Measurements from ENCODE around the gene CHAT.
"Not testable (repeated sequence)": the region's sequence is repeated elsewhere in the genome, so short reads cannot be mapped to it uniquely, and the experiment has no call there.

Gene CHAT

DNA sequence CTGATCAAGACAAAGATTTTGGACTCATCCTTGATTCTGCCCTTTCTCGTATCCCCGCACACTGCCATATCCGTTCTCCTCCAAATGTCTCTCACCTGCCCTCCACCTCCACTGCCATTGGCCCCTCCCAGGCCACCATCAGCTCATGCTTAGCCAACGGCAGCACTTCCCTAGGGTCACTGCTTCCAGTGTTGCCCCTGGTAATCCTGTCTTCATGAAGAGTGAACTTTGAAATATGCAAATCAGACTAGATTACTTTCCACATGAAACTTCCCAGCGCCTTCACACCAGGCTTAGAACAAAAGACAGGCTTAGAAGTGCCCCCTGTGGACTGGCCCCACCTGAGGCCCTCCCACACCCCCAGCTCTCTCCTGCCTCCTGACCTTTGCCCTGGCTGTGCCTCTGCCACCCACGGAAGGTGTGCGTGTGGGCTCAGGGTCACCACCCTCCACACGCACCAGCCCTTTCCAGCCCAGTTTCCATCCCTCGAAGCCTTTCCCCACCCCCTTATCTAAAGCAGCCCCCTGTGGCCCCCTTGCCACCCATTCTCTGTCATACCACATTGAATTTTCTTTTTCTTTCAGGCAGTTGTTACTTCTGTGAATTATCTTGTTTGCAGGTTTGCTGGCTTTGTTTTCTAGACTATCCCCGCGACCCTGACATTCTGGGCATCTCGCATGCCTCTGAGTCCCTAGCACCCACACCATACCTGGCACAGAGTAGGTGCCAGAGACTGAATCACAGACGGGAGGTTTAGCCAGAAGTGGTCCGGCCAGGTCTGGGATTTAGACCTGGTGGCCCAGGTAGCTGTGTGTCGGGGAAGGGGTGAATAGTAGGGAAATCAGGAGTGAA is 38.8 kb downstream of the CHAT start:
- DNase-seq (ENCODE audit: low read depth in 2 of 2): no peak

DNA sequence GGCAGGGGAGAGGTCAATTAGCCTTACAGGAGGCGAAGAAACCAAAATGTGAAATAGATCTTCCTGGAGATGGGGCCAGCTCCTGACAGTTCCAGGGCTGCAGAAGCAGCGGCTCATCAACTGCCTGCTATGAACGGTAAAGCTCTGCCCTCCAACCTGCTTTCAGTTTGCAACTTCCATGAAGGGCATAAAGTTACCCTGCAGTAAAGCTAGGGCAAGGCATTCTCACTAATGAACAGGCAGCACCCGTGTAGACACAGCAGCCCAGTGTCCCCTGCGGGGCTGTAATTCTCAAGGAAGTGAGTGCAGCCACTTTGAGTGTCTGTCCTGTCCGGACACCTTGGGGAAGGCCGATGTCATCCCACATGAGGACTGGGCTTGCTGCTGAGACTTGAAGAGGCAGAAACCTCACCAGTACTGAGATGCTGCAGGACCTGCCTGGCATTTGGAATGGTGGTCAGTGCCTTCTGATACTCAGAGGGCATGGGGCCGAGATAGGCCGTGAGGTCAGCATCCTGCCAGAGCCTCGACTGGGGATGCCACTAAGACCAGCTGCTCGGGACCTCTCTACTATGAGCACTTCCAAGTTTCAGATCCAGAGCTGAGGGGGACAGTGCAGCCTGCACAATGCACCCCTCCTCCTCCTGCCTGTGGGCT is 39.6 kb downstream of the CHAT start:
- no peak for DNase-seq (ENCODE audit: low read depth in 2 of 2)

DNA sequence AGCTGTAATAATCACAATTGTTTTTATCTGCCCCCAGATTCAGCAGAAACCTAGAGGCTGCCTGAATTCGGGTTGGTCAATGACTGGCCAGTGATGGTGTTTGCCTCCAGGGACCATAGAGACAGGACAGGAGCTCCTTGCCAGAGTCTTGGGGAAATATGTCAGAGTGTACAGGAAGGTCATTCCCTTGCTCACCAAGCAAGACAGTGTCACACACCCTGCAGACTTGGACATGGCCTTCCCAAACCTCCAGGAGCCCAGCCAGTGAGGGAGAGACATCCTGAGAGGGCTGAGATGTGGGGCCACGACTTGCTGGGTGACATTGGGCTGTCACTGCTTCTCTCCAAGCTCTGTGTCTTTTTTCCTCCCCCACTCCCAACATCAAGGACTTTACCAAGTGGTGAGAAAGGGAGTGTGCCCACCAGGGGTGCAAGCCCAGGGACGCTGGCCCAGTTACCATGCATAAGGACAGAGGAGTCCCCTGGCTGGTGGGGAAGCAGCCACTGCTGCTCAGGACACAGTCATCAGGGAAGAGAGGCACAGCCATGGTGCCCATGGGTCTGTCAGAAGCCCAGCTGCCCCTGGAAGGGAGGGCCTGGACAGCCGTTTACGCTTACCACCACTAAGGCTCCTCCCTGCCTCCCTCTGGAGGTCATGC is 40.3 kb downstream of the CHAT start:
- DNase-seq (ENCODE audit: low read depth in 2 of 2): no peak

DNA sequence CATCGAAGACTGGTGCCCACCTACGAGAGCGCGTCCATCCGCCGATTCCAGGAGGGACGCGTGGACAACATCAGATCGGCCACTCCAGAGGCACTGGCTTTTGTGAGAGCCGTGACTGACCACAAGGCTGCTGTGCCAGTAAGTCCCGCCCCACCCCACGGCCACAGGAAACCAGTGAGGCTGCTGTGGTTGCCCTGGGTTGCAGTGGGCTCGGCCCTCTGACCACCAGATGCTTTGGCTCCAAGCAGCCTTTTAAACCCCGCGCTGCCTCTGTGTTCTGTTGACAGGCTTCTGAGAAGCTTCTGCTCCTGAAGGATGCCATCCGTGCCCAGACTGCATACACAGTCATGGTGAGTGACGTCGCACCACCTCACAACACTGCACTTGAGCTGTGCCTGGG is 41.3 kb downstream of the CHAT start:
- DNase-seq (ENCODE audit: low read depth in 2 of 2): no peak

GRCh38 chr10:49656845-49657493 is 43.1 kb downstream of the CHAT start:
- DNase-seq (ENCODE audit: low read depth in 2 of 2): no peak

GRCh38 chr10:49657606-49658005 is 43.8 kb downstream of the CHAT start:
- DNase-seq (ENCODE audit: low read depth in 2 of 2): no peak

GRCh38 chr10:49661140-49661856 is 47.5 kb downstream of the CHAT start:
- no peak for DNase-seq (ENCODE audit: low read depth in 2 of 2)

DNA sequence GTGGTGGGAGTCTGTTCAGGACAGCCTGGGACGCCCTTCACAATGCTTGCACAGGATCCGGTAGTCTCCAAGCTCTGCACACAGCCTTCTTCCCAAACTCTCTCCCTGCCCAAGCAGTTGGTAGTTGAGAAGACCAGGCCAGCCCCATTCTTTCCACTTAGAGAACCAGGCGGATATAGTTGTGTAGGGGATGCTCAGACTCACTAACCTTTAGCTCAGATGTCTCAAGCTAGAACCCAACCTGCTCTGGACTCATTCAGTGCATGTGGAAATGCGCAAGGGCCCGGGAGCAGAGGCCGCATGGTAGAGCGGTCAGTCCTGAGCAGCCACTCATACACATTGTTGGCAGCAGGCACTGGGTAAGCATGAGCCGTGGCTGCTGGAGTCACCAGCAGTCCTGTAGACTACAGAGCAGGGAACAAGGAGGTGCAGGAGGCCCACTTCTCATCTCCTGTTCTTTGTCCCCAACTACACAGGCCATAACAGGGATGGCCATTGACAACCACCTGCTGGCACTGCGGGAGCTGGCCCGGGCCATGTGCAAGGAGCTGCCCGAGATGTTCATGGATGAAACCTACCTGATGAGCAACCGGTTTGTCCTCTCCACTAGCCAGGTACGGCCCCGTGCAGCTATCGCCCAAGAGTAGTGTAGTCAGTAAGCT is 48.5 kb downstream of the CHAT start:
- DNase-seq (ENCODE audit: low read depth in 2 of 2): no peak

DNA sequence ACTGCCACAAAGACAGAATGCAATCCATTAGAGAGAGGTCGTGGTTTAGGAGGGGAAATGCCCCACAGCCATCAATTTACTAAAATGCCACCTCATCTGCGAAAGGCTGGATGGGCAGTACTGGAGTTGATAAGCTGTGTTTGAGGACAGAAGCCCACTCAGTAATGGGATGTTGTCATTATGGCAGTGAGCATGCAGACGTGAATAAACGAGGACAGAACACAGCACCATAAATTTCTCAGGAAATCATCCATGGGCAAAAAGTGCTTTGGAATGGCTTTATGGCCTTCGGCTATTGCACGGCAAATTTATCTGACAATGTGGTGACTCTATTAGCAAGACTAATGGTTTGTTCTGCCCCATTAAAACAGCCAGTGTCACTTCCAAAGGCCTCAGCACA is 49.8 kb downstream of the CHAT start:
- DNase-seq (ENCODE audit: low read depth in 2 of 2): no peak

DNA sequence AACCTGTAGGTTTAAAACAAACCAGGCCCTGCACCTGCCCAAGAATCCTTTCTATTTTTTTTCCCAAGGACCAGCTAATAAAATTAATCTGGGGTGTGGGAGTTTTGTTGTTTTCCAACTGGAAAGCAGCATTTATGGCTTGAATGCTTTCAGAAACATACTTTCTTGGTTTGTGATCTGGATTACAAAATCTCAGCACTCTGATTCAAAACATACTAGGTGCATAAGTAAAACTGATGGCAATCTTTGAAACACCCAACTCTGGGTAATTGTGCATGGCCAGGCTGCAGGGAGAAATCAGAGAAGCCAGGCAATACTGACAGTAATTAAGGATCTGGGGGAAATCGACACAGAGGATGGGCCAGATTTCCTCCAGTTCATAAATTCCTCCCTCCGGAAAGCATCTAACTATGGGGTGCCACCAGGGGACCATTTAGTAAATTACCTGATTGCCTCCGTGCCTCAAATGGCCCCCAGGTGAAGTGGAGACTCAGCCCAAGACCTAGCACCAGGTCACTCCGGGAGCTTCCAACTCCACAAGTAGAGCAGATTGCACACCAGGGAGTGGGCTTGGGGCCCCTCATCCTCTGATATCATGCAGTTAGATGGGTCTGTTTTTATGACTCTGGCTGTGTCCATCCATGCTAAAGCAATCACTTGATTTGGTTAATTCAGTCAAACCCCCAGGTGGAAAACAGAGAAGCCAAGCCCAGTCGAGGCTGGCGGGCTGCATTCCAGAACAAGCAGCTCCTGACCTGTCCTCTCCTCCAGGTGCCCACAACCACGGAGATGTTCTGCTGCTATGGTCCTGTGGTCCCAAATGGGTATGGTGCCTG is 50.4 kb downstream of the CHAT start:
- no peak for DNase-seq (ENCODE audit: low read depth in 2 of 2)

DNA sequence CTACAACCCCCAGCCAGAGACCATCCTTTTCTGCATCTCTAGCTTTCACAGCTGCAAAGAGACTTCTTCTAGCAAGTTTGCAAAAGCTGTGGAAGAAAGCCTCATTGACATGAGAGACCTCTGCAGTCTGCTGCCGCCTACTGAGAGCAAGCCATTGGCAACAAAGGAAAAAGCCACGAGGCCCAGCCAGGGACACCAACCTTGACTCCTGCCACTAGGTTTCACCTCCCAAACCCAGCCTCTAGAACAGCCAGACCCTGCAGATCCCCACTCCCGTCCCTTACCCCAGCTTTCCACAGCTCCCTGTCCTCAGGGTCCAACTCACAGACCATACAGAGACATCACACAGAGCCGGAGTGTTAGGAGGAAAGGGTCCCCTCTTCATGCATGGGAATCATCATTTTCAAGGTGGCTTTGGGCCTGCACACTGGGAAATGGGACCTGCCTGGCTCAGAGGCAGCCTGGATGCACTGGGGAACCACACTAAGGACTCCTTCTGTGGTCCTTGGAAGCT is 51.1 kb downstream of the CHAT start:
- DNase-seq (ENCODE audit: low read depth in 2 of 2): no peak

- no peak for DNase-seq (ENCODE audit: low read depth in 2 of 2)
Measured at GRCh38 chr10:49666054-49666615, 52.3 kb downstream of the CHAT start.

- no peak for DNase-seq (ENCODE audit: low read depth in 2 of 2)
Measured at GRCh38 chr10:49666685-49667084, 52.8 kb downstream of the CHAT start.

DNA sequence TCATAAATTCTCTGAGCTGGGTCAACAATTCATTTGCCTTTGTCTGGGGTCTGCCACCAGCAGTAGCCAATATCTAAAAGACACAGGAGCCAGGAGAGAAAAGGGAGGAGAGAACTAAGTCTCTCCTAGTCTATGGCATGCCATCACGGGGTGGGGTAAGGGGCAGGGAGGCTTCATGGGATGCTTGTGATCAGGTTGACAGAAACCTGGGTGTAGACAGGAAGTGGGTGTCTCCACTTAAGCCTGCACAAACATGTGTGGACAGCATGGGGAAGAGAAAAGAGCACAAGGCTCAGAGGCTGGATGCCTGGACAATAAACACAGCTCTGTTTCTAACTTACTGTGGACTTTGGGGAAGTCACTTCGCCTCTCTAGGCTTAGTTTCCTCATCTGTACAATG is 54.2 kb downstream of the CHAT start:
- no peak for DNase-seq (ENCODE audit: low read depth in 2 of 2)

- no peak for DNase-seq (ENCODE audit: low read depth in 2 of 2)
Measured at GRCh38 chr10:49668684-49669083, 54.8 kb downstream of the CHAT start.

- no peak for DNase-seq (ENCODE audit: low read depth in 2 of 2)
Measured at GRCh38 chr10:49678827-49679479, 65.1 kb downstream of the CHAT start.

DNA sequence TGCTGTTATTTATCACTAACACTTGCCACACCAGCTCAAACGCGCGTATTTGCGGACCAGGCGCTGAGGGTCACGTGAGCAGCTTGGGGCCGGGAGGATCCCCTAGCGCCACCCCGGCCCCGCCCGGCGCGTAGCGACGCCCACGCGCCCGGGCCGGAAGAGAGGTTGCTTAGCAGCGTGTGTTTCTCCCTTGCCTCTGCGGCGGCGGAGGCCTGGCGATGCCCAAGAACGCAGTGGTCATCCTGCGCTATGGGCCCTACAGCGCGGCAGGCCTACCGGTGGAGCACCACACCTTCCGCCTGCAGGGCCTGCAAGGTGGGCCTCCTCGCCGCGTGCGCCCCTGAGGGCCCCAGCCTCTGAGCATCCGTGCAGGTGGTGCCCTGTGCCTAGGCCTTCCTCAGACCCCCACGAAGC is 65.7 kb downstream of the CHAT start, which contains the start of gene C10orf53:
Gene C10orf53, plus strand, starts transcription at position 172 of the 414 bp plus-strand sequence. Its CDS starts 47 bp downstream, at position 219.
- peak; percentile 10 to 40 for DNase-seq (ENCODE audit: low read depth in 2 of 2)

DNA sequence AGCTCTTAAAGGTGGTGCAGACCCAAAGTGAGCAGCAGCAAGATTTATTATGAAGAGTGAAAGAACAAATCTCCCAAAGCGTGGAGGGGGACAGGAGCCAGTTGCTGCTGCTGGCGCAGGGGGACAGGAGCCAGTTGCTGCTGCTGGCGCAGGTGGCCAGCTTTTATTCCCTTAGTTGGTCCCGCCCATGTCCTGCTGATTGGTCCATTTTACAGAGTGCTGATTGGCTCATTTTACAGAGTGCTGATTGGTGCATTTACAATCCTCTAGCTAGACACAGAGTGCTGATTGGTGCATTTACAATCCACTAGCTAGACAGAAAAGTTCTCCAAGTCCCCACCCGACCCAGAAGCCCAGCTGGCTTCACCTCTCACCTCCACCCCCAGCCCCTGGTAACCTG is 68.6 kb downstream of the CHAT start:
- not testable (repeated sequence) for DNase-seq (ENCODE audit: low read depth in 2 of 2)

- no peak for DNase-seq (ENCODE audit: low read depth in 2 of 2)
Measured at GRCh38 chr10:49682879-49683278, 69.0 kb downstream of the CHAT start.
